Measurements from ENCODE around the gene KCNK3.

DNA sequence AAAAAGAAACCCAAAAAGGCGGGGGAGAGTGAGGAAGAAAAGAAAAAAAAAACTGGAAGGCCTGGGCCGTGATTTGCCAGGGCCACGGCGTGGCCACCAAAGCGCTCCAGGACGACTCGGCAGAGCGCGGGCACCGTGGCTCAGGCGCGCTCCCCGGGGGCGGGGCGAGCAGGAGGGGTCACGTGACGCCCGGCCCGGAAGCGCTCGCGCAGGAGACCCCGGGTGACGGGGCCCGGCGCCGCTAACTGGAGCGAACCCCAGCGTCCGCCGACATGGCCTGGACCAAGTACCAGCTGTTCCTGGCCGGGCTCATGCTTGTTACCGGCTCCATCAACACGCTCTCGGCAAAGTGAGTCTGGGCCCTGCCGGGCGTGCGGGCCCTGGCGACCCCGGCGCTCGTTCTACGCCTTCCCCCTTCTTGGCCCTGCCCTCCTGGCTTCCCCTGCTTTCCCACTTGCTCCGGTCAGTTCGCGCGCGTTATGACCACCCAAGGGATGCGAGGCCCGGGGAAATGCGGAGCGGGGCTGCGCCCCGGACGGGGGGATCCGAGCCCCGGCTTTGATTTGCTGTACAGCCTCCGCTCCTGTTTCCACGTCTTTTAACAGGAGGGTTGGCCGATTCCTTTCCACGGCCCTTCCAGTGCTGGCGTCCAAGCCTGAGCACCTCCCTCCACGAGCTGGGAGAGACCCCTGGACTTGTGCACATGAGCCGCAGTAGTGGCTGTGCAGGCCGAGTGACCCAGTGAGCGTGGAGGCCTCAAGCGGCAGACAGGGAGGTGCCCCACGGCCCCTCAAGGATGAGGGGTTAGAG, 71.8 kb downstream of the KCNK3 start, which contains the start of gene SLC35F6:
- TF ChIP-seq, protein P1, sequence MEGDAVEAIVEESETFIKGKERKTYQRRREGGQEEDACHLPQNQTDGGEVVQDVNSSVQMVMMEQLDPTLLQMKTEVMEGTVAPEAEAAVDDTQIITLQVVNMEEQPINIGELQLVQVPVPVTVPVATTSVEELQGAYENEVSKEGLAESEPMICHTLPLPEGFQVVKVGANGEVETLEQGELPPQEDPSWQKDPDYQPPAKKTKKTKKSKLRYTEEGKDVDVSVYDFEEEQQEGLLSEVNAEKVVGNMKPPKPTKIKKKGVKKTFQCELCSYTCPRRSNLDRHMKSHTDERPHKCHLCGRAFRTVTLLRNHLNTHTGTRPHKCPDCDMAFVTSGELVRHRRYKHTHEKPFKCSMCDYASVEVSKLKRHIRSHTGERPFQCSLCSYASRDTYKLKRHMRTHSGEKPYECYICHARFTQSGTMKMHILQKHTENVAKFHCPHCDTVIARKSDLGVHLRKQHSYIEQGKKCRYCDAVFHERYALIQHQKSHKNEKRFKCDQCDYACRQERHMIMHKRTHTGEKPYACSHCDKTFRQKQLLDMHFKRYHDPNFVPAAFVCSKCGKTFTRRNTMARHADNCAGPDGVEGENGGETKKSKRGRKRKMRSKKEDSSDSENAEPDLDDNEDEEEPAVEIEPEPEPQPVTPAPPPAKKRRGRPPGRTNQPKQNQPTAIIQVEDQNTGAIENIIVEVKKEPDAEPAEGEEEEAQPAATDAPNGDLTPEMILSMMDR (IDR thresholded peaks at IDR 0.05; ENCODE audit: low read depth, low read length): no peak
- TF ChIP-seq EZH2phosphoT487 (IDR thresholded peaks at IDR 0.05; ENCODE audit: low read depth): no peak

All from OCI-LY3 (cell line).